Measurements from ENCODE around the gene DNAH8.

DNAH8 gene

DNA sequence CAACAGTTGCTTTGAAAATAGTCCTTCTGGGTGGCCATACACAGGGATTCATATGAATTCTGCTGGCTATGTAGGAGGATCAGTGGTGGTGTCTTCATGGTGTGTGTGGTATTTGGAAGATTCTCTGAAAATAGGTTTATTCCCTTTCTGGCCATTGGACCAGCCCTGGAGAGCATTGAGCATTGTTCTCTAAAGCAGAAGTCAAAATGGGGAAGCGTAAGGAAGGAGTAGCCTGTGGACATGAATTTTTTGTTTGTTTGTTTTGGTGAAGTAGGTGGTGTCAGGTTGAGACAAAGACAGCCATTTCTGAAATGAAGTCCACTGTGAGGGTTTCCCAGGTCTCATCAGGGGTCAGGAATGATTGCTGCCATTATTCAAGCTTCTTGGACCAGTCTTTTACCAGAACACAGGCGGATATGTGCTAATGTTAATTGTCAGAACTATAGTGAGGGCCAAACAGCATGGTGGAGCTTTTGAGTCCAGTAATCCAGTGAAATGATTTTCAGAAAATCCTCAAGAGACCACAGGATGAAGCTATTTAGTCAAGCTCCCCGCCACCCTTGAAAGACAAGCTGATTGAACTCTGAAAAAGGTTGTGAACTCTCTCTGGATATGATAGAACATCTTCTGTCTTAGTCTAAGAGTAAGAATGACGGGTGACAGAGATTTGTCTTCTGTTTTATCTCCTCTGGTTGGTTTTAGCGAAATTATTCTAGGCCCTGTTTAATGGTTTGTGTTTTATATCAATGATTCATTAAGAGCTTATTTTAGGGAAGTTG lies 60.0 kb downstream of the DNAH8 start:
- Histone ChIP-seq H4K20me1 (no peaks in the 10 kb centered on the region), H3K9ac (no peak overlapping the region), H3K27ac (no peak overlapping the region)

DNA sequence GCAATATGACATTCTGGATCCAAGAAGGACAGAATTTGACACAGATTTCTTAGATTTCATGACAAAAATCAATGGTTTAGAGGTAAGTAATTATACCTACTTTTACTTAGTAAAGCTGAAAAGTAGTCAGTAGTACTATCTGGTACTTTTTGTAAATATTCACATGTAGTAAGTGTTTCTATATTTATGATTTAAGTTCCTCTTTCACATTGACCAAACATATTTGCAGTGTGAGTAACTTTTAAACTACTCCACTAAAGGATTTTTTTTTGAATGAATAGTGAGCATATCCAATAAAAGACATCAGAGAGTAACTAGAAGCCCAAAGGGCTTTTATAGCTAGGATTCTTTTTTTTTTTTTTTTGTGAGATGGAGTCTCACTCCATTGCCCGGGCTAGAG lies 60.8 kb downstream of the DNAH8 start:
- H3K27ac ChIP-seq = no peak overlapping the region

More for the DNA sequence above, 60.0 kb downstream of the DNAH8 start:
- Histone ChIP-seq H3K27me3 (no peaks in the 10 kb centered on the region), H3K36me3 (no peaks in the 10 kb centered on the region), H3K4me2 (no peak overlapping the region), H3K9me3 (no peaks in the 10 kb centered on the region), H3K4me3 (no peak overlapping the region), H3K4me1 (no peaks in the 10 kb centered on the region)
- TF ChIP-seq Cebpa-rat (IDR thresholded peaks at IDR 0.05) = no peak

DNA sequence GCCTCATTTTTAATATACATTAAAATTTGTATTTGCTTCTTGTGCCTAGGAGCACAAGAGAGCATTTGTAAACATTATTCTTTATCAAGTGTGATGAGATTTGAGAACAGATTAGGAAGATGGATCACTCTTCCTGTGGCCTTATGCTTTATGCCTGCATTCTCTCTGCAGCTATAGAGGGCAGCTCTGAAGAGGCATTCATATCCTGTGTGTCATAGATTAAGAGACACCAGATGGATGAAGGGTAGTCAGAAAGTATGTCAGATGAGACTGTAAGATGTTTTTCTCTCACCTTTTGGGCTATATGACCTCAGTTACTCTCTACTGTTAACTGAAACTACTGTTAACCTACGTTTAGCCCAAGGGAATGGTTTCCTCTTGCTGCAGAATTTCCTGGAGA lies 61.4 kb downstream of the DNAH8 start:
- H3K9me3 ChIP-seq = no peaks in the 10 kb centered on the region
- no peaks in the 10 kb centered on the region for H3K4me1 ChIP-seq
- H3K4me2 ChIP-seq = no peak overlapping the region
- no peak for TF ChIP-seq Cebpa-rat (IDR thresholded peaks at IDR 0.05)
- H3K27ac ChIP-seq = no peak overlapping the region
- H4K20me1 ChIP-seq = no peaks in the 10 kb centered on the region
- no peak overlapping the region for H3K4me3 ChIP-seq
- no peaks in the 10 kb centered on the region for H3K36me3 ChIP-seq
- H3K9ac ChIP-seq = no peak overlapping the region
- no peaks in the 10 kb centered on the region for H3K27me3 ChIP-seq

More for the DNA sequence above, 60.8 kb downstream of the DNAH8 start:
- Histone ChIP-seq H4K20me1 (no peaks in the 10 kb centered on the region), H3K4me3 (no peak overlapping the region), H3K27me3 (no peaks in the 10 kb centered on the region), H3K9ac (no peak overlapping the region), H3K4me2 (no peak overlapping the region), H3K36me3 (no peaks in the 10 kb centered on the region), H3K4me1 (no peaks in the 10 kb centered on the region), H3K9me3 (no peaks in the 10 kb centered on the region)
- TF ChIP-seq Cebpa-rat (IDR thresholded peaks at IDR 0.05) = no peak

DNA sequence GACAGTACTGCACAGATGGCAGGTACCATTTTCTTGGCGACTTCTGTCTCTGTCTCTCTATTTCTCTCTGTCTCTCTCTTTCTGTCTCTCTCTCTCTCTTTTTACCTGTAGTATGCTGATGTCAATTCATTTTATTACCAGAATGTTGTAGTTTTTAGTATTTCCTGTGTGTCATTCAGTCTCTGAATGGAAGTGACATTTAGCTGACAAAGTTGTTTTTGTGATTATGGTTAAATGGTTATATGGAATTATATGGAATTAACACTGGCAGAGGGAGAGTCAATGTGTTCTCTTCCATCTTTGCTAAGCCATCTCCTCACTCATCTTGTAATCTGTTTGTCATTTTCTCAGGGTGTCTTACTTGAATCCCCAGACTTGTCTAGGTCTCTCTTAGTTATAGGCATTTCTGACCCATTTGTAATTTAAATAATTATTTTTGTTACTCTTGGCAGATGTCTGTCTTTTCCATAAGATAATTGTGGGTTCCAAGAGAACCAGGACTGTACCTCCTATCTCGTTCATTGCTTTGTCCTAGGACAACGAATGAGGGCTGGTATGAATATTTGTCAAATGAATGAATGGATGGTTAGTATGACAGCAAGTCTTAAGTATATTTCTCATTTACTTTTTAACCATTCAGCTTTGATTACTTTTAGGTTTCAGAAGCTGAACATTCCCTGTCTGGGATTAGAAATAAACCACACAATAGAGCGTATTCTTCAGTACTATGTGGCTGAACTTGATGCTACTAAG lies 64.4 kb downstream of the DNAH8 start:
- H3K27ac ChIP-seq = no peak overlapping the region
- no peaks in the 10 kb centered on the region for H3K27me3 ChIP-seq
- no peaks in the 10 kb centered on the region for H3K36me3 ChIP-seq
- no peaks in the 10 kb centered on the region for H3K9me3 ChIP-seq
- H3K4me2 ChIP-seq = no peak overlapping the region
- no peaks in the 10 kb centered on the region for H4K20me1 ChIP-seq
- no peak overlapping the region for H3K4me3 ChIP-seq
- no peak overlapping the region for H3K9ac ChIP-seq
- no peak for TF ChIP-seq Cebpa-rat (IDR thresholded peaks at IDR 0.05)
- no peaks in the 10 kb centered on the region for H3K4me1 ChIP-seq

DNA sequence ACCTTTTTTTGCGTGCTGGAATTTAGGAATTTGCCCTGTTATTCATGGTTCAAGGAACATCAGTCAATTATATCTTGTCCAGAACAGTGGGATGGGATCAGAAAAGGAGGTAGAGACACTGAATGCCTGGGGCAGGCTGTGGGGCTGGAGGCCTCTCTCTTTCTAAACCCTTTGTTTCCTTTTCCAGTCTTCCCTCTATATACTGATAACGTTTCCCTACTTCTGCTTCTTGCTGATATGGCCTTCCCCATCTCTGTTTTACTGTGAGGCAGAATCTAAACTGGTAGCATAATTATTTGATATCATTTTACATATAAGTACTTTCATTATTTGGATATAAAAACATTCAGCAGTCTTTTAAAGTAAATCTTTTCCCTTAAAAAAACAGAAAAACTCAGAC lies 67.5 kb downstream of the DNAH8 start:
- Histone ChIP-seq H3K36me3 (no peaks in the 10 kb centered on the region), H3K27ac (no peak overlapping the region), H3K27me3 (no peaks in the 10 kb centered on the region), H4K20me1 (no peaks in the 10 kb centered on the region), H3K4me1 (no peaks in the 10 kb centered on the region), H3K9me3 (no peaks in the 10 kb centered on the region), H3K9ac (no peak overlapping the region), H3K4me2 (no peak overlapping the region), H3K4me3 (no peak overlapping the region)
- no peak for TF ChIP-seq Cebpa-rat (IDR thresholded peaks at IDR 0.05)

DNA sequence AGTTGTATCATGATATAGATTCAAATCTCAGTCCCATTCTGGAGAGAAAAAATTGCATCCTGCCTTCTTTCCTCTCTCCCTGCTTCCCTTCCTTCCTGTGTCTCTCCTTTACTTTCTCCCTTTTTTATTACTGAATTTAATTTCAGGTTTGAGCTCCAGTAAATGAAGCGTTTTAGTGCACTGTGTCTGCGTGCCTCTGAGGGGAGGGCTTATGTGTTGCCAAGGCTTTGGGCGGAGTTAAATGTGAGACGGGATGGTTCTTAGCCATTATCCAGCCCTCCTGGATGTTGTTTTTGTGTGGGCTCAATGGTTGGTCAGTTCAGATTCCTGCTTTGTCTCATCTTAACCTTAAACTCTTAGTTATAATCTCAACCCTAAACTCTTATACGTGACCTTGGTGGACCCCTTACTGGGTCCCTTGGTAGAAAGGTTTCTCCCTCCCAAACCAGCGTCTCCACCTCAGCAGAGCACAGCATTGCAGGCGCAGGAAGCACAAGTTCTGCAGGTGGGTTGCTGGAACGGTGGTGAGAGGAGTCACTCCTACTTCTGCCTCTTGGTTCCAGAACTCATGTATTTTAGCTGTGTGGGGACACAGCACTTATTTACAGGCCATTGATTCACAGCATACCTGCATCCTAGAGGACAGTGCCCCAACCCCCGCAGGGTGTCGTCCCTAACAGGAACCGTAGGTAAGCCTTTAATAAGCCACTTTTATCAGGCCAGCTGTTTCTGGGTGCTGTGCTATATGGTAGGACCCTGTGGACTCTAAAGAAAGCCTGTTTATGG lies 68.5 kb downstream of the DNAH8 start:
- Histone ChIP-seq H3K27me3 (no peaks in the 10 kb centered on the region), H3K36me3 (no peaks in the 10 kb centered on the region), H3K4me3 (no peak overlapping the region), H3K4me2 (no peak overlapping the region), H4K20me1 (no peaks in the 10 kb centered on the region), H3K4me1 (no peaks in the 10 kb centered on the region), H3K9me3 (no peaks in the 10 kb centered on the region), H3K27ac (no peak overlapping the region), H3K9ac (no peak overlapping the region)
- TF ChIP-seq Cebpa-rat (IDR thresholded peaks at IDR 0.05) = no peak

DNA sequence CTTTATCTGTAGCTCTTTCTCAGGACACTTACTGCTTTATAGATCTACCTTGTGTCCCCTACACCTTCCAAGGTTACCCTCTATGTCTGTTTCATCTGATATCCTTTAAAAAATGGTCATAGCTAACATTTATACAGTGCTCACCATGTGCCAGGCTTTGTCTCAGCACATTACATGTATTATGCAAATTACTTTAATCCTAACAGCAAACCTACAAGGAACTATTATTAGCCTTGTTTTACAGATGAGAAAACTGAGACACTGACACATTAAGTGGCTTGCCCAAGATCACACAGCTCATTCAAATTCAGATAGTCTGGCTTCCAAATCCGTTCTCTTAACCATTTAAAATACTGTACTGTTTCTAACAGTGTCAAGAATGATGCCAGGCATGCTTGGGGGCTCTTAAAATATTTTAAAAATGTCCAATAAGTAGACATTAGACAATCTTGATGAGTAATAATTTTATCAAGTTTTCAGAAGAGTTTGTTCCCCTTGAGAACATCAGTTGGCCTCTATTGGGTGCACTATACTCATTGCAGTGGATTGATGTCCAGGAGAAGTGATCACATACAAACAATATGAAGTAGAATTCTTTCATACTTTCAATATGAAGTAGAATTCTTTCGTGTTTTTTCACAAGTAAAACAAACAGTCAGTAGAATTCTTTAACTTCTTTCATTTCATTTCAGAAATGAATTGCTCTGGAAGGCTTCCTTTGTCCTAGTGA lies 69.6 kb downstream of the DNAH8 start:
- no peaks in the 10 kb centered on the region for H3K36me3 ChIP-seq

DNA sequence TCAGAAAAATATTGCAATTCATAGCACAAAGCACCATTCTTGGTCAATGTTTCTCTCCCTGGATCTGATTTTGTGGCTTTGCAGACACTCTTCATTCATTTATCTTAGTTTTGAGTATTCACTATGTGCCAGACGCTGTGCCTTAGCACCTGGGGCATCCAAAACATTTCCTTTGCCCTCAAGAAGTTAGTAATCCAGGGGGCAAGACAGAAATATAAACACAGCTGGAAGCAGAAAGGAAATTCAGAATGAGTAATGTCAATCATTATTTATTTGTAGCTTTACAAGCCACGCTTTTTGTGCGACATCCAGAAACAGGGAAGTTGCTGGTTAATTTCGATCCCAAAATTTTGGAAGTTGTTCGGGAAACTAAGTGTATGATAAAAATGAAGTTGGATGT lies 71.4 kb downstream of the DNAH8 start:
- TF ChIP-seq Cebpa-rat (IDR thresholded peaks at IDR 0.05) = no peak
- H3K4me2 ChIP-seq = no peak overlapping the region
- H3K36me3 ChIP-seq = no peaks in the 10 kb centered on the region

More for the DNA sequence above, 69.6 kb downstream of the DNAH8 start:
- TF ChIP-seq Cebpa-rat (IDR thresholded peaks at IDR 0.05) = no peak
- H4K20me1 ChIP-seq = no peaks in the 10 kb centered on the region
- H3K4me3 ChIP-seq = no peak overlapping the region
- H3K4me2 ChIP-seq = no peak overlapping the region
- H3K9me3 ChIP-seq = no peaks in the 10 kb centered on the region
- no peaks in the 10 kb centered on the region for H3K4me1 ChIP-seq
- H3K27me3 ChIP-seq = no peaks in the 10 kb centered on the region
- no peak overlapping the region for H3K27ac ChIP-seq
- no peak overlapping the region for H3K9ac ChIP-seq

DNA sequence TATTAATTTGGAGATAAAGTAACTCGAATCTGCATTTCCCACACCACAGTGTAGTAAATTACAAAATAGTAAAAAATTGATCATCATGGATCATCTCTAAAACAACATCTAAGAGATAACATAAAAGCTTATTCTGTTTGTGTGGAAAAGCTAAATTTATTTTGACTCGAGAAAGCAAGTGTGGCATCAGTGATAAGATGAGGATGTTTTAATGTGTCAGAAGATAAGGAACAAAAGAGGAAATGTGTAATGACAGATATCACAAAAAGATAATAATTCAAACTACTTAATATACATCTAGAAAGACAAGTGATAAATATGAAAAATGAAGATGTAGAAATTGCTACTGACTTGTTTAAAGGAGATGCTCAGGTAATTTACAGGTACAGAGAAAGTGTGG lies 74.1 kb downstream of the DNAH8 start:
- no peaks in the 10 kb centered on the region for H3K4me1 ChIP-seq
- H3K27me3 ChIP-seq = no peaks in the 10 kb centered on the region
- no peak overlapping the region for H3K4me3 ChIP-seq
- TF ChIP-seq Cebpa-rat (IDR thresholded peaks at IDR 0.05) = no peak
- H3K9me3 ChIP-seq = no peaks in the 10 kb centered on the region
- no peaks in the 10 kb centered on the region for H3K36me3 ChIP-seq
- no peak overlapping the region for H3K27ac ChIP-seq
- no peak overlapping the region for H3K4me2 ChIP-seq
- no peak overlapping the region for H3K9ac ChIP-seq
- H4K20me1 ChIP-seq = no peaks in the 10 kb centered on the region

More for the DNA sequence above, 71.4 kb downstream of the DNAH8 start:
- Histone ChIP-seq H3K9me3 (no peaks in the 10 kb centered on the region), H4K20me1 (no peaks in the 10 kb centered on the region), H3K4me1 (no peaks in the 10 kb centered on the region), H3K27ac (no peak overlapping the region), H3K27me3 (no peaks in the 10 kb centered on the region), H3K4me3 (no peak overlapping the region), H3K9ac (no peak overlapping the region)

All from BLaER1 (cell line).